Fibroblast of pulmonary artery (primary cell): Measurements from ENCODE around the gene TOM1L2.

Experiments used
- DNase-seq: peaks from one replicate; pipeline ENCODE4 v3.0.0-alpha.2; 2010; ENCODE audit warnings: low read depth
- H3K4me3 ChIP-seq: replicated peaks from 2 replicates; pipeline ENCODE4 v1.5.1; 2011; ENCODE audit warnings: low read depth, mild to moderate bottlenecking, control low read depth, low read length, moderate library complexity
- CTCF ChIP-seq: IDR thresholded peaks from 2 replicates; pipeline ENCODE4 v1.5.1; 2011; ENCODE audit warnings: mild to moderate bottlenecking, control low read depth, low read length, inconsistent platforms; ENCODE audit errors: missing control alignments

TOM1L2 gene

GRCh38 chr17:18006495-18007239 is 34.5 kb upstream of the TOM1L2 start:
- no peak overlapping the region for H3K4me3 ChIP-seq
- no peak for TF ChIP-seq CTCF
- DNase-seq: no peak

GRCh38 chr17:18005496-18005895 is 33.3 kb upstream of the TOM1L2 start:
- no peak overlapping the region for H3K4me3 ChIP-seq
- no peak for DNase-seq
- no peak for TF ChIP-seq CTCF

- peak; percentile 23 for TF ChIP-seq CTCF
- DNase-seq: no peak
Observed at GRCh38 chr17:18004884-18005305, 32.7 kb upstream of the TOM1L2 start.

GRCh38 chr17:18004345-18004744 is 32.1 kb upstream of the TOM1L2 start:
- no peak for TF ChIP-seq CTCF
- H3K4me3 ChIP-seq: no peak overlapping the region
- DNase-seq: no peak

More at GRCh38 chr17:18004884-18005305, 32.7 kb upstream of the TOM1L2 start:
- H3K4me3 ChIP-seq: no peak overlapping the region

- TF ChIP-seq CTCF: no peak
- no peak for DNase-seq
- H3K4me3 ChIP-seq: no peak overlapping the region
Observed at GRCh38 chr17:18002171-18002570, 30.0 kb upstream of the TOM1L2 start.

GRCh38 chr17:18000030-18000408 is 27.8 kb upstream of the TOM1L2 start:
- DNase-seq: no peak
- TF ChIP-seq CTCF: no peak
- no peak overlapping the region for H3K4me3 ChIP-seq
